ENCODE measurements around the gene SNX1. TPM values are rescaled to one million over a fixed set of nuclear protein-coding genes. Genes with fewer than 3 reads are reported as not detected.

SNX1 gene
- total and polyA plus RNA-seq, 2 of the 8 experiments (the other 6 are each of a cell fraction or from before 2014, with no cell fraction given), result 27.9 to 59.8 TPM

GRCh38 chr15:64138331-64138941 lies 42.7 kb downstream of the SNX1 start:
- no peak overlapping the region for H3K4ac ChIP-seq (replicated peaks; ENCODE audit: insufficient read length, low read depth, low read length)
- H2BK15ac ChIP-seq (ENCODE audit: low read length), result no peak overlapping the region
- H2AK5ac ChIP-seq (ENCODE audit: low read depth, low read length), result no peak overlapping the region
- H2AFZ ChIP-seq (ENCODE audit: low read length), result no peak overlapping the region
- H3K18ac ChIP-seq (ENCODE audit: extremely low read depth, low read length), result no peak overlapping the region
- no peaks in the 10 kb centered on the region for H3K23me2 ChIP-seq (ENCODE audit: low read depth, low read length)
- H4K20me1 ChIP-seq (replicated peaks in 1 of 2; ENCODE audit: control insufficient read depth in 1 of 2, insufficient read depth in 2 of 2, low read length in 2 of 2), result peaks cover 0 to 3% of the 10 kb centered on the region in 2 experiments
- H3K79me1 ChIP-seq (ENCODE audit: low read depth, low read length), result no peaks in the 10 kb centered on the region
- no peaks in the 10 kb centered on the region for H3K79me2 ChIP-seq (ENCODE audit: control insufficient read depth in 1 of 2, insufficient read depth in 2 of 2, low read length in 2 of 2)
- H4K91ac ChIP-seq (replicated peaks; ENCODE audit: insufficient read length, low read length), result no peak overlapping the region
- H4K8ac ChIP-seq (ENCODE audit: extremely low read depth, insufficient read depth, low read length), result peak overlapping the region; percentile 57; the same call in 1 of the 2 replicates
- H3K36me3 ChIP-seq (ENCODE audit: control insufficient read depth in 2 of 4, insufficient read depth in 4 of 4, low read length in 3 of 4), result peaks cover 8 to 20% (median 13%) of the 10 kb centered on the region in 4 experiments; a peak in 5 of 8 replicates
- H3K4me3 ChIP-seq (ENCODE audit: extremely low read depth in 1 of 4, insufficient read depth in 2 of 4, low read depth in 3 of 4, low read length in 4 of 4), result no peak overlapping the region
- FAIRE-seq (no peak), DNase-seq (ENCODE audit: low read depth in 1 of 2, low spot score in 2 of 2) (no peak)
- no peak overlapping the region for H2BK20ac ChIP-seq (ENCODE audit: low read length)
- WGBS, 2 experiments (ENCODE audit: extremely low coverage in 1 of 2, insufficient coverage in 1 of 2, insufficient read length in 1 of 2, insufficient replicate concordance in 2 of 2, low coverage in 1 of 2, low lambda C conversion rate in 2 of 2, missing lambda C conversion rate in 1 of 2), result 93% methylated on average over 4 of the region's 4 CpGs; no CpG with 5 or more reads in 1 of the 2 experiments
- no peaks in the 10 kb centered on the region for H3K27me3 ChIP-seq (replicated peaks in 1 of 4; ENCODE audit: control insufficient read depth in 3 of 4, extremely low read depth in 1 of 4, insufficient read depth in 3 of 4, low read length in 3 of 4)
- H3K56ac ChIP-seq (replicated peaks; ENCODE audit: insufficient read length, low read depth, low read length), result no peak overlapping the region
- no peak overlapping the region for H3K9ac ChIP-seq (replicated peaks in 1 of 4; ENCODE audit: extremely low read depth in 1 of 4, low read depth in 3 of 4, low read length in 3 of 4)
- no peak overlapping the region; the same call in 1 of the 2 replicates for H2BK5ac ChIP-seq (ENCODE audit: low read depth, low read length)
- POLR2A ChIA-PET (ENCODE audit: partially characterized antibody), result interaction anchor here (0.6 to 1.1 kb wide), 4 partner anchors 15 to 886 kb away, joined by 3 to 5 read pairs (median 4); no protein-coding TSS in a partner anchor
- H4K5ac ChIP-seq (ENCODE audit: insufficient read length, low read depth, low read length), result no peak overlapping the region
- no peak overlapping the region for H2BK12ac ChIP-seq (ENCODE audit: low read depth, low read length)
- peaks cover 0 to 6% (median 2%) of the 10 kb centered on the region in 4 experiments; a peak in 1 of 7 replicates for H3K4me1 ChIP-seq (replicated peaks in 1 of 4; ENCODE audit: control insufficient read depth in 3 of 4, insufficient read depth in 4 of 4, low read length in 3 of 4)
- no peak overlapping the region for H3K4me2 ChIP-seq (ENCODE audit: insufficient read depth in 1 of 2, low read depth in 2 of 2, low read length in 2 of 2)
- no peak overlapping the region for H2BK120ac ChIP-seq (replicated peaks; ENCODE audit: low read depth, low read length)
- no peaks in the 10 kb centered on the region for H3K9me3 ChIP-seq (ENCODE audit: insufficient read depth in 2 of 2, low read depth in 1 of 2, low read length in 1 of 2)
- H3K27ac ChIP-seq (ENCODE audit: low read depth, low read length), result no peak overlapping the region
- H3K14ac ChIP-seq (ENCODE audit: insufficient read length), result no peak overlapping the region
- CTCF ChIA-PET (ENCODE audit: partially characterized antibody), result interaction anchor here (0.6 to 2.1 kb wide), 4 partner anchors 8 to 15 kb away, joined by 3 to 7 read pairs (median 4); no protein-coding TSS in a partner anchor
- H3K23ac ChIP-seq (ENCODE audit: insufficient read length), result no peak overlapping the region
- TF ChIP-seq MAFK (IDR thresholded peaks at IDR 0.05; ENCODE audit: low read depth, low read length) (no peak), GTF2F1 (IDR thresholded peaks at IDR 0.05; ENCODE audit: borderline replicate concordance, low read depth, low read length) (no peak), FOSL1 (IDR thresholded peaks at IDR 0.05; ENCODE audit: insufficient read depth, low read depth, low read length) (no peak), NANOG (IDR thresholded peaks at IDR 0.05; ENCODE audit: insufficient read depth, low read depth, low read length, poor library complexity, severe bottlenecking) (no peak), KDM5A (IDR thresholded peaks at IDR 0.05; ENCODE audit: low read length) (no peak), RXRA (IDR thresholded peaks at IDR 0.05; ENCODE audit: insufficient read depth, low read depth, low read length) (no peak), PHF8 (conservative IDR thresholded peaks at IDR 0.05; ENCODE audit: low read depth, low read length) (no peak), TAF7 (optimal IDR thresholded peaks at IDR 0.05; ENCODE audit: borderline replicate concordance, low read depth, low read length) (no peak), SRF (IDR thresholded peaks at IDR 0.05; ENCODE audit: low read depth, low read length) (no peak), EZH2 (IDR thresholded peaks at IDR 0.05; ENCODE audit: low read depth, low read length, severe bottlenecking) (no peak)
- TF ChIP-seq, protein P1, sequence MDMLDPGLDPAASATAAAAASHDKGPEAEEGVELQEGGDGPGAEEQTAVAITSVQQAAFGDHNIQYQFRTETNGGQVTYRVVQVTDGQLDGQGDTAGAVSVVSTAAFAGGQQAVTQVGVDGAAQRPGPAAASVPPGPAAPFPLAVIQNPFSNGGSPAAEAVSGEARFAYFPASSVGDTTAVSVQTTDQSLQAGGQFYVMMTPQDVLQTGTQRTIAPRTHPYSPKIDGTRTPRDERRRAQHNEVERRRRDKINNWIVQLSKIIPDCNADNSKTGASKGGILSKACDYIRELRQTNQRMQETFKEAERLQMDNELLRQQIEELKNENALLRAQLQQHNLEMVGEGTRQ (IDR thresholded peaks at IDR 0.05; ENCODE audit: low read length), result no peak

Measured in H1 (cell line).